OCI-LY7 (cell line): Measurements from ENCODE around the gene HOGA1. TPM values are rescaled to one million over a fixed set of nuclear protein-coding genes. Genes with fewer than 3 reads are reported as not detected.

Experiments used
- BruUV-seq: library from RNA; stranded (reverse); fragments of 400-500 nt; replicated peaks from 2 replicates; lab custom pipeline; 2021; lab: Mats Ljungman, UMichigan
- CTCF ChIA-PET: fragments of 300-600 bp; sonication (Branson Sonifier 250); formaldehyde crosslinking; loops from one replicate; lab custom pipeline; 2022; ENCODE audit warnings: antibody characterized with exemption; ENCODE audit not compliant: unreplicated experiment; lab: Charles Lee
- POLR2A ChIA-PET: fragments of 300-600 bp; sonication (Branson Sonifier 250); formaldehyde crosslinking; loops from one replicate; lab custom pipeline; 2022; ENCODE audit warnings: antibody characterized with exemption; lab: Charles Lee
- DNase-seq: peaks from one replicate; pipeline ENCODE4 v3.0.0-alpha.2; 2015; ENCODE audit warnings: low spot score
- H2AFZ ChIP-seq: fragments of 200-600 bp; sonication (generic), shearing (Covaris generic); 2 replicates; pipeline ENCODE4 v1.6.1; 2014; ENCODE audit warnings: mild to moderate bottlenecking, antibody characterized with exemption, low read length, moderate library complexity
- H3K27ac ChIP-seq: fragments of 200-600 bp; sonication (generic); 2 replicates; pipeline ENCODE4 v1.5.1; 2014; ENCODE audit warnings: mixed run types, low read depth, mild to moderate bottlenecking, moderate library complexity, low read length, inconsistent platforms; ENCODE audit not compliant: poor library complexity, severe bottlenecking
- H3K36me3 ChIP-seq: fragments of 200-600 bp; sonication (generic); 2 replicates; pipeline ENCODE4 v1.6.1; 2014; ENCODE audit warnings: mild to moderate bottlenecking, antibody characterized with exemption, low read length, moderate library complexity, mixed read lengths; ENCODE audit not compliant: insufficient read depth
- H3K4me1 ChIP-seq: fragments of 200-600 bp; sonication (generic); 2 replicates; pipeline ENCODE4 v1.5.1; 2014; ENCODE audit warnings: mild to moderate bottlenecking, low read length; ENCODE audit not compliant: insufficient read depth, poor library complexity, severe bottlenecking
- H3K4me2 ChIP-seq: fragments of 200-600 bp; sonication (generic); 2 replicates; pipeline ENCODE4 v1.6.1; 2014; ENCODE audit warnings: mild to moderate bottlenecking, low read length
- H3K4me3 ChIP-seq: fragments of 200-600 bp; sonication (generic); 2 replicates; pipeline ENCODE4 v1.5.1; 2014; ENCODE audit warnings: mild to moderate bottlenecking, low read depth, low read length; ENCODE audit not compliant: poor library complexity, severe bottlenecking
- H3K79me2 ChIP-seq: fragments of 200-600 bp; sonication (generic); 2 replicates; pipeline ENCODE4 v1.6.1; 2016; ENCODE audit warnings: low read depth, mild to moderate bottlenecking, low read length, moderate library complexity, mixed read lengths; ENCODE audit not compliant: insufficient read depth
- H3K9me2 ChIP-seq: fragments of 200-600 bp; sonication (generic); 2 replicates; pipeline ENCODE4 v1.6.1; 2016; ENCODE audit warnings: mild to moderate bottlenecking, low read length, mixed read lengths; ENCODE audit not compliant: insufficient read depth
- H3K9me3 ChIP-seq: fragments of 200-600 bp; sonication (generic); 2 replicates; pipeline ENCODE4 v1.6.1; 2014; ENCODE audit warnings: mild to moderate bottlenecking, mixed run types, low read length, mixed read lengths
- H4K20me1 ChIP-seq: fragments of 200-600 bp; sonication (generic); 2 replicates; pipeline ENCODE4 v1.6.1; 2014; ENCODE audit warnings: mild to moderate bottlenecking, antibody characterized with exemption, low read length, moderate library complexity, mixed read lengths; ENCODE audit not compliant: insufficient read depth
- CTCF ChIP-seq: fragments of 200-600 bp; sonication (generic); conservative IDR thresholded peaks from 2 replicates; pipeline ENCODE4 v1.5.1; 2014; ENCODE audit warnings: mild to moderate bottlenecking, antibody characterized with exemption, low read length, moderate library complexity, mixed read lengths
- EZH2phosphoT487 ChIP-seq: fragments of 200-600 bp; sonication (generic); IDR thresholded peaks from 2 replicates; pipeline ENCODE4 v1.6.1; 2018; ENCODE audit warnings: low read depth, borderline replicate concordance, mild to moderate bottlenecking, mixed run types, antibody characterized with exemption, low read length, moderate library complexity, mixed read lengths
- intact Hi-C: fragments of 100-400 bp; cut with micrococcal nuclease; formaldehyde crosslinking; loops from one replicate; pipeline ENCODE4 v1.10.0; 2022; ENCODE audit not compliant: unreplicated experiment
- total RNA-seq, 2 experiments: library from RNA; depleted of rRNA in 1 of 2; stranded (reverse); fragments of >200 nt in 1 of 2; shearing (Covaris generic) in 1 of 2; gene quantifications; 2 replicates each; pipeline ENCODE4 v1.2.3, GENCODE V29; 2014 to 2022

Gene HOGA1
- total RNA-seq, 2 experiments from 2014 or later, result 0.25 TPM; not detected in 1

- H3K9me2 ChIP-seq, result no peaks in the 10 kb centered on the region
- ChIA-PET POLR2A (interaction anchor here (0.6 kb wide), 1 partner anchor 61 kb away, joined by 3 read pairs; no protein-coding TSS in a partner anchor), CTCF (interaction anchor here (0.7 to 1.1 kb wide), 2 partner anchors 22 to 41 kb away, joined by 4 to 5 read pairs; no protein-coding TSS in a partner anchor)
- intact Hi-C loops, result loop anchor here (1.0 to 2.0 kb wide), 5 partner anchors 40 to 206 kb away; partner anchors contain the start of gene ANKRD2
- no peaks in the 10 kb centered on the region for H3K4me1 ChIP-seq
- DNase-seq, result peak; percentile 57
- H3K4me3 ChIP-seq, result no peak overlapping the region
- TF ChIP-seq CTCF, result peak; percentile 74
- TF ChIP-seq EZH2phosphoT487, result no peak
- no peaks in the 10 kb centered on the region for H3K36me3 ChIP-seq
- no TSS peak for BruUV-seq
- H3K9me3 ChIP-seq, result no peaks in the 10 kb centered on the region
- no peak overlapping the region for H3K27ac ChIP-seq
- H3K79me2 ChIP-seq, result no peaks in the 10 kb centered on the region
- no peak overlapping the region for H3K4me2 ChIP-seq
- H2AFZ ChIP-seq, result no peak overlapping the region
- H4K20me1 ChIP-seq, result no peaks in the 10 kb centered on the region
These were observed 28.2 kb downstream of the HOGA1 start for GRCh38 chr10:97612386-97612785.

GRCh38 chr10:97618285-97618684, 34.1 kb downstream of the HOGA1 start:
- Histone ChIP-seq H2AFZ (no peak overlapping the region), H3K9me3 (no peaks in the 10 kb centered on the region), H3K27ac (no peak overlapping the region), H3K4me1 (no peaks in the 10 kb centered on the region), H3K36me3 (no peaks in the 10 kb centered on the region), H4K20me1 (no peaks in the 10 kb centered on the region), H3K79me2 (no peaks in the 10 kb centered on the region), H3K9me2 (no peaks in the 10 kb centered on the region), H3K4me2 (no peak overlapping the region), H3K4me3 (no peak overlapping the region)
- intact Hi-C loops, result no loop called here
- CTCF ChIA-PET, result no interaction called here
- DNase-seq, result no peak
- POLR2A ChIA-PET, result interaction anchor here (0.7 kb wide), 5 partner anchors 16 to 1926 kb away, joined by 3 to 5 read pairs (median 5); no protein-coding TSS in a partner anchor
- BruUV-seq, result no TSS peak
- no peak for TF ChIP-seq EZH2phosphoT487
- no peak for TF ChIP-seq CTCF

- POLR2A ChIA-PET, result interaction anchor here (0.7 kb wide), 2 partner anchors 20 to 242 kb away, joined by 3 to 5 read pairs; no protein-coding TSS in a partner anchor
- BruUV-seq, result no TSS peak
- no peaks in the 10 kb centered on the region for H3K4me1 ChIP-seq
These were observed 34.5 kb downstream of the HOGA1 start for GRCh38 chr10:97618733-97619132.

More at GRCh38 chr10:97618733-97619132, 34.5 kb downstream of the HOGA1 start:
- no peaks in the 10 kb centered on the region for H3K9me3 ChIP-seq
- intact Hi-C loops, result no loop called here
- no peaks in the 10 kb centered on the region for H3K9me2 ChIP-seq
- no peaks in the 10 kb centered on the region for H4K20me1 ChIP-seq
- DNase-seq, result no peak
- H3K27ac ChIP-seq, result no peak overlapping the region
- H3K79me2 ChIP-seq, result no peaks in the 10 kb centered on the region
- no peaks in the 10 kb centered on the region for H3K36me3 ChIP-seq
- no peak overlapping the region for H3K4me3 ChIP-seq
- no peak overlapping the region for H2AFZ ChIP-seq
- H3K4me2 ChIP-seq, result no peak overlapping the region
- no peak for TF ChIP-seq EZH2phosphoT487
- no peak for TF ChIP-seq CTCF
- CTCF ChIA-PET, result no interaction called here
